Measurements from ENCODE around the gene PRCD.

DNA sequence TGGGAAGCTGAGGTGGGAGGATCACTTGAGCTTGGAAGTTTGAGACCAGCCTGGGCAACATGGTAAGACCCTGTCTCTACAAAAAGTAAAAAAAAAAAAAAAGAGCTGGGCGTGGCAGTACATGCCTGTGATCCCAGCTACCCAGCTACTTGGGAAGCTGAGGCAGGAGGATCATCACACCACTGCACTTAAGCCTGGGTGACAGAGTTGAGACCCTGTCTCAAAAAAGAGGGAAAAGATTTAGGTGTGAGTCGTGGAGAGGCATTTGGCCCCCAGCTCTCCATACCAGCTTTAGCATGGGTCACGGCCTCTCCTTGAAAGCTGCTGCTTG lies 26.7 kb downstream of the PRCD start:
- TF ChIP-seq EP300 (IDR thresholded peaks at IDR 0.05; ENCODE audit: borderline replicate concordance in 1 of 2, low read depth in 1 of 2, low read length in 1 of 2) (no peak), CTCF (IDR thresholded peaks at IDR 0.05) (no peak), POLR2AphosphoS5 (IDR thresholded peaks at IDR 0.05; ENCODE audit: low read depth, low read length) (no peak), NFIC (IDR thresholded peaks at IDR 0.05; ENCODE audit: borderline replicate concordance) (no peak), EZH2phosphoT487 (IDR thresholded peaks at IDR 0.05; ENCODE audit: borderline replicate concordance, low read depth) (no peak), YY1 (IDR thresholded peaks at IDR 0.05; ENCODE audit: low read depth) (no peak), JUND (IDR thresholded peaks at IDR 0.05) (no peak)
- TF ChIP-seq, protein P1, sequence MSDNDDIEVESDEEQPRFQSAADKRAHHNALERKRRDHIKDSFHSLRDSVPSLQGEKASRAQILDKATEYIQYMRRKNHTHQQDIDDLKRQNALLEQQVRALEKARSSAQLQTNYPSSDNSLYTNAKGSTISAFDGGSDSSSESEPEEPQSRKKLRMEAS (IDR thresholded peaks at IDR 0.05; ENCODE audit: low read depth), result no peak

Measured in SK-N-SH (cell line).